HL-60/S4 (cell line): ENCODE results near the gene ZBTB49.
"Not testable (repeated sequence)": the region's sequence is repeated elsewhere in the genome, so short reads cannot be mapped to it uniquely, and the experiment has no call there.

Source experiments
- in situ Hi-C: fragments of 300-500 bp; cut with MboI; formaldehyde crosslinking; loops from 2 replicates; pipeline ENCODE4 v1.14.3; 2022; ENCODE audit warnings: low sequenced_read_pairs

Gene ZBTB49

GRCh38 chr4:4289941-4290850, at the start of gene ZBTB49, which contains the start of gene LYAR:
TSS of gene ZBTB49 (plus strand) at chr4:4290251. CDS start at chr4:4299946, 9,695 bp downstream.
TSS of gene LYAR (minus strand) at chr4:4290154. CDS start at chr4:4283742, 6,412 bp downstream.
- in situ Hi-C loops = no loop called here

DNA sequence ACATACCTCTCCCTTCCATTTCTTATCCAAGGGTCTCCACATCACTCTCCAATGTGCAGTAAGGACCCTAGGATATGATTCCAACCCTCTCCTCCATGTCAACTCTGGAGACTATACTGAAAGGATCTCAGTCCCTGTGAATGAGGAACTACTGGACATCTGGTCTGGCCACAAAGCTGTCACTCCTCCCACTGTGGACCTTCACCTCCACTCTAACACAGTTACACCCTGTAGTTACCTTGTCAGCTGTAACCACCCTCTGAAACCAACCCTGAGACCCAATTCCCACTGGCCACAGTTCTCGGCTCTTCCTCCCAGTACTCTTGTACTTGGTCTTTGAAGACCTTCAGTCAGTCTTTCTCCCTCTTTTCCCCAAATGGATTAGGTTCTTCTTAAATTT, 44.9 kb upstream of the ZBTB49 start:
- in situ Hi-C loops = no loop called here

GRCh38 chr4:4247696-4248028, 42.4 kb upstream of the ZBTB49 start:
- in situ Hi-C loops = no loop called here

- in situ Hi-C loops = no loop called here
Observed at GRCh38 chr4:4248029-4248884, 41.8 kb upstream of the ZBTB49 start, which contains the start of gene TMEM128. TSS of gene TMEM128 (minus strand) at chr4:4248223. CDS start at chr4:4248202, 21 bp downstream.

DNA sequence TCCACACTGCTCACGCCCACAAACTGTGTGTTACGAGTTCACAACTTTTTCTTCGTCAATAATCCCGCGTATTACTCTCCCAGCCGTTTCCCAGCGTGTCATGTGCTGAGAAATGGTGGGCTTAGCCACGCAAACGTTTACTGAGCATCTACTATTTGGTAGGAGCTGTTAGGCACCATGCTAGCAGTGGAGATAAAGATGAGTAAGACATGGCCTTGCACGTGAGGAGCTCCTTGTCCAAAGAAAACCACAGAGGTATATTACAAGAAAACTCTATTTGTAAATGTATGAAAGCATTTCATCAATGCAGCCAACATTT, 41.2 kb upstream of the ZBTB49 start:
- in situ Hi-C loops = no loop called here

DNA sequence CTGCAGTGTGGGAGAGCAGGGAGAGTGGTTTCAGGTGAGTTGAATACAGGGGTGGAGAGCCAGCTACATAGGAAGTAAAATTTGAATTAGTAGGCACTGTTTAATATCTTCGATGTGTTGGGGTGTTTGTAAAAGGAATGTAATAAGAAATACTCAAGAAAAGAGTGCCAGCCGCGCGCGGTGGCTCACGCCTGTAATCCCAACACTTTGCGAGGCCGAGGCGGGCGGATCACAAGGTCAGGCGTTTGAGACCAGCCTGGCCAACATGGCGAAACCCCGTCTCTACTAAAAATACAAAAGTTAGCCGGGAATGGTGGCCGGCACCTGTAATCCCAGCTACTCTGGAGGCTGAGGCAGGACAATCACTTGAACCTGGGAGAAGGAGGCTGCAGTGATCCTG, 40.7 kb upstream of the ZBTB49 start:
- in situ Hi-C loops = not testable (repeated sequence)

DNA sequence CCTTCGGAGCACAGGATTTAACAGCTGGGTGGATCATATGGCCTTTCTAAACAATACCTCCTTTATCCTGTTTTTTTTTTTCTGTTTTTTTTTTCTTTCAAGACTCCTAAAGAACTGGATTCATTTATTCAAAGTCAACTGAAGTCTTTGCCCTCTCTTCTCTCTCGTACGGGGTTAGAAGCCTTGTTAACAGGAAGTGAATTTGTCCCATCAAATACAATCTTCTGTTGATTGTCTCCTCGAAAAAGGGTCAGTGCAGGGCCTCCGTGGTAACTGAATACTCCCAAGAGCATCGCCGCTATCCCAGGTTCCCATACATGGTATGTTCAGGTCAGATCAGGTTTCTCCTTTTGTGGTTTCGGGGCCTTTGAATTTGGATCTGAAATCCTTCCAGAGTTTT, 40.2 kb upstream of the ZBTB49 start:
- in situ Hi-C loops = no loop called here

GRCh38 chr4:4254199-4254598, 35.9 kb upstream of the ZBTB49 start:
- in situ Hi-C loops = no loop called here

GRCh38 chr4:4254666-4255065, 35.4 kb upstream of the ZBTB49 start:
- in situ Hi-C loops = no loop called here

- in situ Hi-C loops = no loop called here
Observed at GRCh38 chr4:4256799-4257198, 33.3 kb upstream of the ZBTB49 start.

DNA sequence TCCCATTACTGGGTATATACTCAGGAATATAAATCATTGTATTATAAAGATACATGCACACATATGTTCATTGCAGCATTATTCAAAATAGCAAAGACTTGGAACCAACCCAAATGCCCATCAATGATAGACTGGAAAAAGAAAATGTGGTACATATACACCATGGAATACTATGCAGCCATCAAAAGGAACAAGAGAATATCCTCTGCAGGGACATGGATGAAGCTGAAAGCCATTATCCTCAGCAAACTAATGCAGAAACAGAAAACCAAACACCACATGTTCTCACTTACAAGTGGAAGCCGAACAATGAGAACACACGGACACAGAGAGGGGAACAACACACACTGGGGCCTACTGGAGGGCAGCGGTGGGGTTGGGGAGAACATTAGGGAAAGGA, 32.3 kb upstream of the ZBTB49 start:
- in situ Hi-C loops = not testable (repeated sequence)

DNA sequence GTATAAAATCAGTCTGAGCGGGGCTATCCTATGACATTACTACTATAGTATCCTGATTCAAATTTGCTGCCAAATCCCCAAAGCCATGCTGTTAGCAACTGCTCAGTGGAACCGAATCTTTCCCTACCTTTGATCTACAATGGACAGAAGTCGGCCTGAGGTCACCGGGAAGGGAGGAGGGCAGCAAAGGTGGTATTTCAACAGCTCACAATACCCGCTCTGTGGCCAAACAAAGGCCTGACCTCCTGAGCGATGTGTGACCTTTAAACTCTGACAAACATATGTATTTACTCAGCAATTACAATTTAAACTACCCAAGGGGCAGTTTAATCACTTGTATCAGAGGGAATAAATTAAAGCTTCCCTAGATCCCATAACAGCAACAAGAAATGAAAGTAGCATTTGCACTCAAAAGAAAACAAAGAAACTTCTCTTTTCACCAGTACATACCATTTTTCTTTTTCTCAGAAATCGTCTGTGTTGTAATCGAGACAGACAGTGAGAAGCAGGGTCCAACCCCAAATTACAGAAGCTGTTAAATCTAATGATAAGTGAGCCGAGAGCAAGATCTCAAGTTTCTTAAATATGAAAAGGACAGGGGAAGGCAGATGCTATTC, 30.5 kb upstream of the ZBTB49 start:
- in situ Hi-C loops = no loop called here

GRCh38 chr4:4260185-4260751, 29.8 kb upstream of the ZBTB49 start:
- in situ Hi-C loops = no loop called here

DNA sequence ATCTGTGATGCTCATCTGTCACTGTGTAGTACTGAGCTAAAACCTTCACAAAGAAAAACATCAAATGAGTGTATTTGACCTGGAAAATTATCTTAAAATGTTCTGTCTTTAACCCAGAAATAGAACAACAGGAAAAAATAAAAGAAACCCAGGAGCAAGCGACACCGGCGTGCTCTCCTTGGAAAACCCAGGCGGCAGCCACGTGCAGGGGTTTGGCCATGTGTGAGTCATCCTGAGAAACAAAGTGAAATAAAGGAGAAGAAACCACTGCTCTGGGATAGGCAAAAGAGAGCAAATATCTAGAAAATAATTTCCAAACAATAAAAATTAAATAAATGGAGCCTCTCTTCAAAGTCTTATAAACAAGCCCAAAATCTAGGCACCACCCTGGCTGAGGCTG, 22.1 kb upstream of the ZBTB49 start:
- in situ Hi-C loops = no loop called here

- in situ Hi-C loops = no loop called here
Observed at GRCh38 chr4:4268776-4269175, 21.3 kb upstream of the ZBTB49 start.

- in situ Hi-C loops = no loop called here
Observed at GRCh38 chr4:4269331-4269731, 20.7 kb upstream of the ZBTB49 start.

DNA sequence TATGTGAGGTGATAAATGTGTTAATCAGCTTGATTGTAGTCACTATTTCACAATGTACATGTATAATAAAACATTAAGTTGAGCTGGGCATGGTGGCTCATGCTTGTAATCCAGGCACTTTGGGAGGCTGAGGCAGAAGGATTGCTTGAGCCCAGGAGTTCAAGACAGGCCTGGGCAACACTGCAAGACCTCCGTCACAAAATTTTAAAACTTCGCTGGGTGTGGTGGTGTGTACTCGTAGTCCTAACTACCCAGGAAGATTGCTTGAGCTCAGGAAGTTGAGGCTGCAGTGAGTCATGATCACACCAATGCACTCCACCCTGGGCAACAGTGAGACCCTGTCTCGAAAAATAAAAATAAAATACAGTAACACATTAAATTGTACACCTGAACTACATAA, 20.2 kb upstream of the ZBTB49 start:
- in situ Hi-C loops = no loop called here

DNA sequence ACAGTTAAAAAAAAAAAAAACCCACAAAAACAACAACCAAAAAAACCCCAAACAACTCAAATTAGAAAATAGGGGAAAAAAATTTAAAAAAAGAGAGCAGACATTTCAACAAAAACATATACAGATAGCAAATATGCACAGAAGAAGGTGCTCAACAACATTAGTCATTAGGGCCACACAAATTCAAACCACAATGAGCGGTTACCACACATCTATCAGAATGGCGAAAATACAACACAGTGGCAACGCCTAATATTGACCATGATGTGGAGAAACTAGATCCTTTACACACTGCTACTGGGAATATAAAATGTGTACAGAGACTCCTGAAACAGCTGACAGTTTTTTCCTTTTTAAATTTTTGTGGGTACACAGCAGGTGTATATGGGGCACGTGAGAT, 19.5 kb upstream of the ZBTB49 start:
- in situ Hi-C loops = no loop called here

DNA sequence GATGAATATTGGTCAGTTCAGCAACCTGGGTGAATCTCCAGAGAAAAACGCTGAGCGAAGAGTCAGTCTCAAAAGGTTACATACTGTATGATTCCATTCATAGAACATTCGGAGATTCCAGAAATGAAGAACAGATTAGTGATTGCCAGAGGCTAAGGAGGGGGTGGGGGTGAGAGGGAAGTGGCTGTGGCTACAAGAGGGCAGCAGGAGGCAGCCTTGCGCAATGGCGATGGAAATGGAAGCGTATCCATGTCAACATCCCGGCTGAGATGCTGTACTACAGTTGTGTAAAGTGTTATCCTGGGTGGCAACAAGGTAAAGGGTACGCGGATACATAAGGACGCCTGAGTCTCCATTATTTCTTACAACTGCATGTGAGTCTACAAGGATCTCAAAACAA, 18.1 kb upstream of the ZBTB49 start:
- in situ Hi-C loops = no loop called here

- in situ Hi-C loops = no loop called here
Observed at GRCh38 chr4:4274226-4274625, 15.8 kb upstream of the ZBTB49 start.

GRCh38 chr4:4277531-4277930, 12.5 kb upstream of the ZBTB49 start:
- in situ Hi-C loops = no loop called here
